K562 (cell line): ENCODE data around the gene ZC3H12A. TPM values are rescaled to one million over a fixed set of nuclear protein-coding genes. Genes with fewer than 3 reads are reported as not detected.

Source experiments
- CBFA2T3 ChIP-seq: fragments of 450-650 bp; IDR thresholded peaks from 2 replicates; pipeline ENCODE4 v1.6.1; 2017
- CTBP1 ChIP-seq: fragments of 450-650 bp; IDR thresholded peaks from 2 replicates; pipeline ENCODE4 v1.6.1; 2016; ENCODE audit warnings: borderline replicate concordance
- DDX20 ChIP-seq: fragments of 450-650 bp; IDR thresholded peaks from 2 replicates; pipeline ENCODE4 v1.6.1; 2016; ENCODE audit warnings: missing genetic modification characterization, low read depth, mild to moderate bottlenecking, missing compliant biosample characterization, moderate library complexity
- E2F1 ChIP-seq: sonication (generic); formaldehyde crosslinking; IDR thresholded peaks from 2 replicates; pipeline ENCODE4 v1.8.1; 2023; ENCODE audit warnings: mild to moderate bottlenecking, missing genetic modification reagents, moderate library complexity
- EP400 ChIP-seq: fragments of 450-650 bp; IDR thresholded peaks from 2 replicates; pipeline ENCODE4 v1.6.1; 2017; ENCODE audit warnings: antibody characterized with exemption, mild to moderate bottlenecking, moderate library complexity
- ESRRB ChIP-seq: fragments of 250-450 bp; sonication (Bioruptor Pico); IDR thresholded peaks from 2 replicates; pipeline ENCODE4 v1.5.0; 2020; ENCODE audit warnings: mild to moderate bottlenecking, moderate library complexity, borderline replicate concordance
- HCFC1 ChIP-seq: IDR thresholded peaks from 2 replicates; pipeline ENCODE4 v1.6.1; 2012; ENCODE audit warnings: low read depth, low read length, improper control_type of control experiment
- HMGN3 ChIP-seq: IDR thresholded peaks from 2 replicates; pipeline ENCODE4 v1.6.1; 2011; ENCODE audit warnings: borderline replicate concordance, low read depth, mild to moderate bottlenecking, mixed read lengths, low read length; ENCODE audit not compliant: insufficient read length; ENCODE audit errors: extremely low read depth
- ID3 ChIP-seq, 2 experiments: fragments of 250-450 bp in 1 of 2; fragments of 450-650 bp in 1 of 2; sonication (Bioruptor Pico) in 1 of 2; IDR thresholded peaks; 2 replicates each; pipeline versions ENCODE4 v1.6.1 to v1.8.0; 2016 to 2021; ENCODE audit warnings: mild to moderate bottlenecking in 2 of 2, moderate library complexity in 2 of 2, missing compliant biosample characterization in 1 of 2, missing genetic modification characterization in 1 of 2
- IRF1 ChIP-seq: sonication (generic); formaldehyde crosslinking; IDR thresholded peaks from 2 replicates; pipeline ENCODE4 v1.8.0; 2022; ENCODE audit warnings: missing genetic modification reagents, mild to moderate bottlenecking, borderline replicate concordance
- MECOM ChIP-seq: fragments of 250-450 bp; sonication (Bioruptor Pico); IDR thresholded peaks from 2 replicates; pipeline ENCODE4 v1.8.0; 2022; ENCODE audit warnings: inconsistent platforms
- NBN ChIP-seq: fragments of 450-650 bp; IDR thresholded peaks from 2 replicates; pipeline ENCODE4 v1.6.1; 2016; ENCODE audit warnings: low read depth, mild to moderate bottlenecking
- RBM17 ChIP-seq: fragments of 200-400 bp; formaldehyde crosslinking; IDR thresholded peaks from 2 replicates; pipeline ENCODE4 v1.6.1; 2017; ENCODE audit warnings: low read depth, mild to moderate bottlenecking, low read length, borderline replicate concordance
- RCOR1 ChIP-seq, 2 experiments: IDR thresholded peaks; 2 replicates each; pipeline ENCODE4 v1.6.1; 2012; ENCODE audit warnings: low read depth in 2 of 2, low read length in 2 of 2, borderline replicate concordance in 1 of 2, improper control_type of control experiment in 1 of 2
- SFPQ ChIP-seq: fragments of 200-400 bp; formaldehyde crosslinking; IDR thresholded peaks from 2 replicates; pipeline ENCODE4 v1.6.1; 2017; ENCODE audit warnings: mild to moderate bottlenecking, low read depth, low read length, moderate library complexity
- ZC3H8 ChIP-seq: fragments of 450-650 bp; IDR thresholded peaks from 2 replicates; pipeline ENCODE4 v1.6.1; 2017
- ZNF23 ChIP-seq: fragments of 250-450 bp; sonication (Bioruptor Pico); IDR thresholded peaks from 2 replicates; pipeline ENCODE4 v1.4.0; 2020; ENCODE audit warnings: mild to moderate bottlenecking
- ZNF253 ChIP-seq: fragments of 250-450 bp; sonication (Bioruptor Pico); conservative IDR thresholded peaks from 2 replicates; pipeline ENCODE4 v1.6.1; 2021; ENCODE audit warnings: mild to moderate bottlenecking
- ZNF584 ChIP-seq: fragments of 200-800 bp; sonication (Bioruptor generic); IDR thresholded peaks from 2 replicates; pipeline ENCODE4 v1.6.1; 2016; ENCODE audit warnings: low read depth, mild to moderate bottlenecking, missing genetic modification characterization, missing compliant biosample characterization
- ZNF586 ChIP-seq: fragments of 450-650 bp; formaldehyde crosslinking; conservative IDR thresholded peaks from 2 replicates; pipeline ENCODE4 v1.4.0; 2020; ENCODE audit warnings: mild to moderate bottlenecking, moderate library complexity
- ZNF655 ChIP-seq: fragments of 250-450 bp; sonication (Bioruptor Pico); IDR thresholded peaks from 2 replicates; pipeline ENCODE4 v1.5.0; 2021
- ZZZ3 ChIP-seq: fragments of 450-650 bp; IDR thresholded peaks from 2 replicates; pipeline ENCODE4 v1.6.1; 2016; ENCODE audit warnings: antibody characterized with exemption, mild to moderate bottlenecking, moderate library complexity
- polyA plus RNA-seq, 8 experiments: library from polyadenylated mRNA; depleted of rRNA in 4 of 8; stranded (reverse) in 5 of 8; unstranded in 3 of 8; fragments of >200 nt; fragmentation: Nextera tagmentation in 2 of 8; fragmentation: Illumina TruSeq in 1 of 8; extraction: Ambion mirVana in 2 of 8; extraction: Trizol in 1 of 8; gene quantifications; 2 replicates each; pipeline versions ENCODE4 v1.2.1 to v1.2.3, GENCODE V29; 2011 to 2014; ENCODE audit warnings: inconsistent platforms in 1 of 8, missing spikeins in 1 of 8
- total RNA-seq, 7 experiments: library from RNA; depleted of rRNA in 6 of 7; stranded (reverse); fragments of >200 nt in 6 of 7; fragmentation: Illumina TruSeq in 2 of 7; extraction: Trizol in 2 of 7; gene quantifications; 2 replicates each; pipeline versions ENCODE4 v1.2.1 to v1.2.3, GENCODE V29; 2011 to 2021; ENCODE audit warnings: low replicate concordance in 1 of 7

ZC3H12A gene
- total and polyA plus RNA-seq, 9 of the 15 experiments (the other 6 are each of a cell fraction or from before 2014, with no cell fraction given): 0.14 to 9.4 (median 6.7) TPM

- TF ChIP-seq DDX20 (tag) (no peak), ZNF253 (CRISPR knock-in tag) (no peak), HMGN3 (peak; percentile 89), ZNF584 (CRISPR knock-in tag) (no peak), HCFC1 (peak; percentile 73), ZNF586 (CRISPR knock-in tag) (no peak), IRF1 (CRISPR knock-in tag) (no peak), MECOM (CRISPR knock-in tag) (no peak), CBFA2T3 (no peak), NBN (peak; percentile 87), ZC3H8 (no peak), ZZZ3 (no peak), CTBP1 (peak; percentile 98), ZNF23 (no peak), ID3 (CRISPR knock-in tag; IDR thresholded peaks at IDR 0.05) (no peak), ID3 (tag; IDR thresholded peaks at IDR 0.05) (peak; percentile 87), EP400 (peak; percentile 87), RBM17 (no peak), ESRRB (no peak), ZNF655 (CRISPR knock-in tag) (no peak), RCOR1 (IDR thresholded peaks at IDR 0.05; ENCODE audit: borderline replicate concordance in 1 of 2, low read depth in 2 of 2, low read length in 2 of 2) (no peak), SFPQ (no peak), E2F1 (CRISPR knock-in tag) (peak; percentile 32; the same call in 1 of the 2 replicates)
Measured at GRCh38 chr1:37514350-37515184, 40.2 kb downstream of the ZC3H12A start, which contains the start of gene MEAF6 (continued).
